ENCODE measurements around the gene GLCE.

The GLCE gene

DNA sequence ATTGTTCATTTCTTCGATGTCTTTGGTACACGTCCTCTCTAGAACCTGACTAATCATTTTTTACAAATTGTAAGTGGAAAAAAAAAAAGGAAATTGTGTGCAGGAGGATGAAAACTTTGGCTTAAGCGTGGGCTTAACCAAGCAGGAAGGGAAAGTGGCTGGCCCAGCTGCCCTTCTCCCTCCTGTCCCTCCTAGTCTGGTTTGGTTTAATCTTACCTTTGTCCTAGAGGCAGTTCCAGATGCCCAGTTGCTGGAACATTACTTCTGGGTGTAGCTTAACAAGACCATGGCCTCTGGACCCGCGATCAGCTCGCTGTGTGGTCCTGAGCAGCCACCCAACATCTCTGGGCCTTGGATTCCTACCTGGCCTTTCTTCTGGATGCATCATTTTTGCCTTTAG is 153.7 kb downstream of the GLCE start:
- DNase-seq (ENCODE audit: low spot score in 2 of 2) (no peak), ATAC-seq (no peak)
- Mint-ChIP-seq H3K36me3 (no peaks in the 10 kb centered on the region), H3K4me1 (no peaks in the 10 kb centered on the region), H3K9me3 (no peaks in the 10 kb centered on the region), H3K4me3 (no peak overlapping the region), H3K27ac (no peak overlapping the region)

DNA sequence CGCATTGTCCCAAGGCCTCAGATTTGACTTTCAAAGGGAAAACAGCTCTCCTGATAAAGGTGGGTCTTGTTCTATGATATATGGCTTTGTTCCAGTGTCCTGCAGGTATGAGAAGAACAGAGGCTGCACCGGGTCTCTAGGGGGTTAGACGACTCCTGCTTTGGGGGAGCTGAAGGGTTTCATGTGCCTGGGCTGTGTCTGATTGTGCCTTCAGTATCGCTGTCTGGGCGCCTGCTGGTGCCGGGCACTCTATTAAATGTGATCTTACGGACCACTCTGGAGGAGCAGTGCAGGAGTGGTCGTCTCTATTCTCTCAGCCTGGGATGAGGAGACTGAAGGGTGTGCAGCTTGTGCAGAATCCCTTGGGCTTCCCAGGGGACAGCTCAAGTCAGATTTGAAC is 154.3 kb downstream of the GLCE start:
- H3K4me1 Mint-ChIP-seq, result no peaks in the 10 kb centered on the region
- DNase-seq (ENCODE audit: low spot score in 2 of 2) (no peak), ATAC-seq (no peak)
- no peak overlapping the region for H3K4me3 Mint-ChIP-seq
- no peak overlapping the region for H3K27ac Mint-ChIP-seq
- no peaks in the 10 kb centered on the region for H3K36me3 Mint-ChIP-seq
- no peaks in the 10 kb centered on the region for H3K9me3 Mint-ChIP-seq

DNA sequence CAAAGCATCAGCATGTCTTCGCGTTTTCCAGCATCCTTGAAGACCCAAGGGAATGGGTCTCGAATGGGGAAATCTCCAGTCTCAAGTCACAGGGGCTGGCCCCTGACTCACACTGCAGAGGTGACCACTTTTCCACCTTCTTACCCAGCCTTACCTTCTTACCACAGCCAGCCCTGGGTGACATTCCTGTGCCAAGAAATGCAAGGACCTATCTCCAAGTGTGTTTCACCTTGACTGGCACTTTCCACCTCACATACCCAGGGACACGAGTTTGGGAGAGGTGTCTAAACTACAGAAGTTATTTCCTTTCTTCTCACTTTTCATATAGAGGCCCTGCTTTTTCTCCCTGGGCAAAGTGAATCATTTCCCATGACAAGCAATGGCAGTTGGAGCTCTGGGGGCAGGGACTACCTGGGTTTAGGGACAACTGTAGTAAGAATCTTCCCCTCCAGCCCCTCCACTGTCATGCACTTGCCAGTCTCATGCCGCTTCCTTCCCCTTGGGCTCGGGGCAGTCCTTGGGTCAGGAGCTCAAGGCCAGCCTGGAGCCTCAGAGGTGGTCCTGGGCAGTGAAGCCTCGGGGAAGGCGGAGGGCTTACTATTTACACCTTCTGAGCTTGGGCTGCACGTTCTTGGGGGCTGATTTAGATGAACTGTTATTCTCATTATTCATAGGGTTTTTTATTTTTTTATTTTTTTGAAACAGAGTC is 155.1 kb downstream of the GLCE start:
- H3K27ac Mint-ChIP-seq, result no peak overlapping the region
- H3K4me3 Mint-ChIP-seq, result no peak overlapping the region
- no peaks in the 10 kb centered on the region for H3K36me3 Mint-ChIP-seq
- no peaks in the 10 kb centered on the region for H3K4me1 Mint-ChIP-seq
- DNase-seq (ENCODE audit: low spot score in 2 of 2) (no peak), ATAC-seq (no peak)
- H3K9me3 Mint-ChIP-seq, result no peaks in the 10 kb centered on the region

DNA sequence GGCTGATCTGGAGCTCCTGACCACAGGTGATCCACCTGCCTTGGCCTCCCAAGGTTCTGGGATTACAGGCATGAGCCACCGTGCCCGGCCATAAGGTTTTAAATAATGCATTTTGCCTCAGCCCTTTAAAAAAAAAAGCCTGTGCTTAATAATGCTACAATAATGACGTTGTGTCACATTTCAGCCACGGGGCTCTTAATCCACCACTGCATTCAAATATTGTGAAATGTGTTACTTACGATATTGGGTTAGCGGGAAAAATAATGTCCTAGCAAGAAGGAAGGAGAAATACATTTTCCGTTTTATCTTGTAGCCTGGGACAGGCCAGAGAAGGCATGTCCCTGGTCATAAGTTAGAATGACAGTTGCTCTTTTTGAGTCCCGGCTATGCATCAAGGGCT is 155.9 kb downstream of the GLCE start:
- Mint-ChIP-seq H3K36me3 (no peaks in the 10 kb centered on the region), H3K9me3 (no peaks in the 10 kb centered on the region), H3K4me1 (peaks cover 6% of the 10 kb centered on the region), H3K4me3 (no peak overlapping the region), H3K27ac (no peak overlapping the region)
- no peak for DNase-seq (ENCODE audit: low spot score in 2 of 2)
- ATAC-seq, result no peak

DNA sequence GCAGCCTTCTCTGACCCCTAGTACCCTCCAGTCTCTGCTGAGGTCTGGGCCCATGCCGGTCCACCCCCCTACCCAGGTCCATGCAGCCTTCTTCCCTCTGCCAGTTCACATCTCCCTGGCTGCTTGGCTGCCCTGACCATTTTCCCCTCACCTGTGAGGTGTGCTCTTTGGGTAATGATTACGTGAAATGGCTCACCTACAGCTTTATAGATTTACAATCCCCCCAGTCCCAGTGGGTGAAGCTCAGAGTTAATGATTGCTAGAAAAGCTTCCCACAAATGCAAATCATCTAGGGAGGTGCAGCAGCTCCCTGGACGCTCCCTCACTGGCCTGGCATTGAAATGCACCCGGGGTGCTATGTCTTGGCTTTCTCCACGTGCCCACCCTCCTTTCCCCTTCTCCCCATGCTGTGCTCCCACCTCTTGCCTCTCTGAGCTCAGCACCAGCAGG is 157.0 kb downstream of the GLCE start:
- no peak for DNase-seq (ENCODE audit: low spot score in 2 of 2)
- H3K4me1 Mint-ChIP-seq, result peaks cover 7% of the 10 kb centered on the region
- peak; percentile 19 for ATAC-seq
- no peak overlapping the region for H3K27ac Mint-ChIP-seq
- no peaks in the 10 kb centered on the region for H3K36me3 Mint-ChIP-seq
- H3K4me3 Mint-ChIP-seq, result no peak overlapping the region
- H3K9me3 Mint-ChIP-seq, result no peaks in the 10 kb centered on the region

DNA sequence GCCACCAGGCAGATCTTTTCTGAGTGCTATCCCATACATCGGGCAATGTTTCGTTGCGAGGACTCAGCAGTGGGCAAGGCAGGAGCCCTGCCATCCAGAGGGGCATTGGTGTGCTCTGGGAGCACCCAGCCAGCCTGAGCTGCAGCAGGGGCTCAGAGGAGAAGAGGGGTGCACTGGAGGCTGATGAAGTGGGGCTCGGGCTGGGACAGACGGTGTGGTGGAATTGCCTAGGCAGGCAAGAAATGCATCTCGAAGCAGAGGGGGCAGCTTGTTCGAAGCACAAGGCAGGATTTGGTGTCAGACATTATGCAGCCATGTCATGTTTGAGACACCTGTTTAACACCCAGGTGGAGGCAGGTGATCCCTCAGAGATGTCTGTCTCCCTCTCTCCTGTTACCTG is 157.6 kb downstream of the GLCE start:
- Mint-ChIP-seq H3K27ac (no peak overlapping the region), H3K4me1 (peaks cover 7% of the 10 kb centered on the region), H3K36me3 (no peaks in the 10 kb centered on the region), H3K9me3 (no peaks in the 10 kb centered on the region), H3K4me3 (no peak overlapping the region)
- ATAC-seq, result no peak
- no peak for DNase-seq (ENCODE audit: low spot score in 2 of 2)

DNA sequence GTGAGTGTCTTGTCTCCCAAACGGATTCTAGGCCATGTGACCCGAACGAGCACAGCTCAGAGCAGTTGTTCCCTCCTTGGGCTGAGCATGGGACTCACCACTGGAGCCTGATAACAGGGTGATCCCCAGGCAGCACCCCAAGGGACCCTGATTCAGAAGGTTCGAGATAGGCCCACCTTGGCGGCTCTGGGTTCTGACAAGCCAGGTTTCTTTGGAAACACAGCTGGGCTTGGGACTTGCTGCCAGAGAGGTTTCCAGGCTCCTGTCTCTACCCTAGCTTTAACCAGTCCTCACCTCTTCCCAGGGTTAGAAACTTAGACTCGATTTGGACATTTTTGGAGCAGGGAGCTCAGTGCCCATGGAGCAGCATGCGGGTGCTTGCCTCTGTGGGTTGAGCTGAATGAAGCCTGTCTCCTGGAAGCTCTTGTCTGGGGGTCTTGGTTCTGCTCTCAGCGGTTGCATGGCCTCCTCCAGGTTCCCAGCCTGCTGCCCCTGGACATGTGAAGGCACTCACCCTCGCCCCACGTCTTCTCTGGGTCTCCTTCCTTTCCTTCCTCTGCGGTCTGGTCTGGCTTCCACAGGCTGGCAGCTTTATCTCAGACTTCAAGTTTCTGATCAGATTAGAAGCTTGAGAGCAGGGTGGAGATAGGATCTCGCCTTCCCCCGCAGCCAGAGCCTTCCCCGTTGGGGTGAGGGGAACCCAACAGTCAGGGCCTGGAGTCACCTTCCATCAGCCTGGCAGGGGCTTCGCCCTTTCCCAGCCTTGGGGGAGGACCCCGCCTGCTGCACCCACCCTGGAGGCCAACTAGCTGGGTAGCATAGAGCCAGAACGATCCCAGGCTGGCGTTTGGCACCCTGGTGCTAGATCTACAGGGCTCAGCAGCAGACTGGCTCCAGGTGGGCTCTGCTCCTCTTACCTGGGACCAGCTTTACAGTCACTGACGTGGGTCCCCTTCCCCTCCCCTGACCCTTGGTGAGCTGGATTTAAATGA is 159.2 kb downstream of the GLCE start:
- no peaks in the 10 kb centered on the region for H3K36me3 Mint-ChIP-seq
- H3K27ac Mint-ChIP-seq, result no peak overlapping the region
- DNase-seq (ENCODE audit: low spot score in 2 of 2) (no peak), ATAC-seq (no peak)
- H3K4me3 Mint-ChIP-seq, result no peak overlapping the region
- H3K9me3 Mint-ChIP-seq, result no peaks in the 10 kb centered on the region
- peaks cover 7% of the 10 kb centered on the region for H3K4me1 Mint-ChIP-seq

DNA sequence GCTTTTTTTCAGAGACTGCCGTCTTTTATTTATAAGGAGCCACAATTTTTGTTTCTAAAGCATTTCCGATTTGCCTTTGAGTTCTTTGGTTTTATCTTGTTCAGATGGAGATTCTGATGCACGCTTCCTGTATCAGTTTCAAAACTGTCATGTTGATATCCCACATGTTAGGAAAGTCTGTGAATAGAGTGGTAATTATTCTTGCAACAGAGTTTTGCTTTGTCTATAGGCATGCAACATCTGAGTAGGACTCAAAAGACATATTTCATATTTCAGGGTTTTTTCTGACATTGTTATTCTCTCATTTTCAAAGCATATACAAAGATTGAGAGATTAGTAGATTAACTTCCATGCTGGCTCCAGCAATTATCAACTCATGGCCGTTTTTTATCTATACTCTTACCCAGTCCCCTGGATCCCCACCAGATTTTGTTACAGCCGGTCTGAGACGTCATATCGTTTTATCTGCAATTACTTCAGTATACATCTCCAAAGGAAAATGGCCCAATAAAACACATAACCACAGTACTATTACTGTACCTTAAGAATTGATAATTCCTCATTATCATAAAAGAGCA is 160.6 kb downstream of the GLCE start:
- peaks cover 7% of the 10 kb centered on the region for H3K4me1 Mint-ChIP-seq
- H3K9me3 Mint-ChIP-seq, result no peaks in the 10 kb centered on the region
- peak; percentile 63 for ATAC-seq
- no peak overlapping the region for H3K4me3 Mint-ChIP-seq
- no peak for DNase-seq (ENCODE audit: low spot score in 2 of 2)
- H3K36me3 Mint-ChIP-seq, result no peaks in the 10 kb centered on the region
- no peak overlapping the region for H3K27ac Mint-ChIP-seq
